GM12878 (cell line): ENCODE results near the gene ATP6V1A. TPM values are rescaled to one million over a fixed set of nuclear protein-coding genes. Genes with fewer than 3 reads are reported as not detected.

Experiments used
- ATAC-seq: fragments of 200-7000 bp; cut with Tn5 transposase; 3 replicates; pipeline ENCODE4 v1.9.1; 2020; ENCODE audit warnings: mild to moderate bottlenecking, moderate library complexity
- BruUV-seq: library from RNA; stranded (reverse); fragments of 400-500 nt; replicated peaks from 2 replicates; lab custom pipeline; 2021; lab: Mats Ljungman, UMichigan
- CTCF ChIA-PET: fragments of 300-600 bp; sonication (Branson Sonifier 250); formaldehyde crosslinking; extraction: SDS; loops from one replicate; lab custom pipeline; 2021; ENCODE audit warnings: inconsistent platforms; lab: Yijun Ruan, JAX
- POLR2A ChIA-PET: fragments of 350-600 bp; formaldehyde crosslinking; extraction: SDS; loops from one replicate; lab custom pipeline; 2021; ENCODE audit warnings: inconsistent platforms; lab: Charles Lee
- RAD21 ChIA-PET: fragments of 300-600 bp; sonication (Branson Sonifier 250); formaldehyde crosslinking; loops from one replicate; lab custom pipeline; 2023; ENCODE audit warnings: antibody characterized with exemption; ENCODE audit not compliant: unreplicated experiment; lab: Charles Lee
- SMC1A ChIA-PET: fragments of 300-600 bp; sonication (Branson Sonifier 250); formaldehyde crosslinking; loops from one replicate; lab custom pipeline; 2023; ENCODE audit not compliant: unreplicated experiment, uncharacterized antibody; lab: Charles Lee
- DNase-seq: peaks from one replicate; pipeline ENCODE4 v3.0.0-alpha.2; 2011; ENCODE audit warnings: low read depth, low spot score
- FAIRE-seq: peaks from 3 replicates; lab custom pipeline; 2011; peaks lifted over from hg19 to GRCh38; lab: Jason Lieb, UNC
- H2AFZ ChIP-seq: 2 replicates; pipeline ENCODE4 v1.6.0; 2011; ENCODE audit warnings: low read depth, low read length, control low read depth; ENCODE audit not compliant: control insufficient read depth
- H3K27ac ChIP-seq: 2 replicates; pipeline ENCODE4 v1.5.1; 2011; ENCODE audit warnings: control low read depth; ENCODE audit not compliant: control insufficient read depth, insufficient read depth
- H3K27me3 ChIP-seq, 2 experiments: replicated peaks in 1 of 2; 2 replicates each; pipeline versions ENCODE4 v1.6.0 to v1.6.1; 2011; ENCODE audit warnings: low read length in 1 of 2; ENCODE audit not compliant: control insufficient read depth in 2 of 2, insufficient read depth in 2 of 2
- H3K36me3 ChIP-seq, 2 experiments: 2 replicates each; pipeline ENCODE4 v1.5.1; 2011; ENCODE audit warnings: low read length in 1 of 2; ENCODE audit not compliant: control insufficient read depth in 2 of 2, insufficient read depth in 2 of 2
- H3K4me1 ChIP-seq: 2 replicates; pipeline ENCODE4 v1.6.1; 2011; ENCODE audit warnings: mild to moderate bottlenecking, low read length, moderate library complexity, mixed read lengths; ENCODE audit not compliant: control insufficient read depth, insufficient read depth
- H3K4me2 ChIP-seq: 2 replicates; pipeline ENCODE4 v1.6.0; 2011; ENCODE audit warnings: control low read depth; ENCODE audit not compliant: control insufficient read depth, insufficient read depth
- H3K4me3 ChIP-seq: fragments of 200-600 bp; sonication (generic); 2 replicates; pipeline ENCODE4 v1.5.1; 2016
- H3K79me2 ChIP-seq: 2 replicates; pipeline ENCODE4 v1.6.0; 2011; ENCODE audit warnings: low read length; ENCODE audit not compliant: control insufficient read depth, insufficient read depth
- H3K9ac ChIP-seq: 2 replicates; pipeline ENCODE4 v1.8.0; 2011; ENCODE audit warnings: low read length, control low read depth, mixed read lengths; ENCODE audit not compliant: control insufficient read depth, insufficient read depth
- H3K9me3 ChIP-seq: replicated peaks from 3 replicates; pipeline ENCODE4 v1.5.1; 2011; ENCODE audit warnings: mild to moderate bottlenecking, low read length; ENCODE audit not compliant: control insufficient read depth, insufficient read depth
- H4K20me1 ChIP-seq: 2 replicates; pipeline ENCODE4 v1.6.0; 2011; ENCODE audit not compliant: control insufficient read depth, insufficient read depth
- ATF3 ChIP-seq: IDR thresholded peaks from 2 replicates; pipeline ENCODE4 v1.6.1; 2011; ENCODE audit warnings: low read depth, mild to moderate bottlenecking, low read length, moderate library complexity, borderline replicate concordance; ENCODE audit errors: extremely low read depth
- BHLHE40 ChIP-seq, 2 experiments: fragments of 450-650 bp in 1 of 2; IDR thresholded peaks; 2 replicates each; pipeline ENCODE4 v1.6.1; 2011 to 2017; ENCODE audit warnings: low read depth in 2 of 2, borderline replicate concordance in 1 of 2, improper control_type of control experiment in 1 of 2, low read length in 1 of 2, mild to moderate bottlenecking in 1 of 2
- CBFB ChIP-seq: IDR thresholded peaks from 2 replicates; pipeline ENCODE4 v1.6.1; 2016; ENCODE audit warnings: antibody characterized with exemption, low read depth
- CBX5 ChIP-seq: sonication (generic); IDR thresholded peaks from 2 replicates; pipeline ENCODE4 v1.6.1; 2016; ENCODE audit warnings: low read depth, moderate library complexity, mild to moderate bottlenecking, inconsistent platforms
- CREB1 ChIP-seq: IDR thresholded peaks from 2 replicates; pipeline ENCODE4 v1.6.1; 2012; ENCODE audit warnings: low read depth, mild to moderate bottlenecking, inconsistent platforms
- E2F4 ChIP-seq: IDR thresholded peaks from 2 replicates; pipeline ENCODE4 v1.6.1; 2012; ENCODE audit warnings: low read depth, low read length, improper control_type of control experiment
- HDAC6 ChIP-seq: fragments of 200-600 bp; sonication (generic); IDR thresholded peaks from one replicate; pipeline ENCODE4 v1.8.0; 2017; ENCODE audit warnings: antibody characterized with exemption; ENCODE audit not compliant: unreplicated experiment
- IKZF1 ChIP-seq: fragments of 450-650 bp; conservative IDR thresholded peaks from 2 replicates; pipeline ENCODE4 v1.6.1; 2017; ENCODE audit warnings: antibody characterized with exemption, mild to moderate bottlenecking
- KDM1A ChIP-seq: fragments of 200-600 bp; sonication (generic); IDR thresholded peaks from 2 replicates; pipeline ENCODE4 v1.6.1; 2016; ENCODE audit warnings: borderline replicate concordance
- NR2C1 ChIP-seq: fragments of 450-650 bp; IDR thresholded peaks from 2 replicates; pipeline ENCODE4 v1.6.1; 2017; ENCODE audit warnings: antibody characterized with exemption, mild to moderate bottlenecking, moderate library complexity
- PML ChIP-seq: IDR thresholded peaks from 2 replicates; pipeline ENCODE4 v1.6.1; 2012; ENCODE audit warnings: low read length, inconsistent platforms
- SREBF2 ChIP-seq: IDR thresholded peaks from 2 replicates; pipeline ENCODE4 v1.6.1; 2012; ENCODE audit warnings: mild to moderate bottlenecking, low read length
- STAT1 ChIP-seq: fragments of 450-650 bp; conservative IDR thresholded peaks from 2 replicates; pipeline ENCODE4 v1.6.1; 2014; ENCODE audit warnings: antibody characterized with exemption, mild to moderate bottlenecking
- ZNF592 ChIP-seq: fragments of 450-650 bp; IDR thresholded peaks from 2 replicates; pipeline ENCODE4 v1.6.1; 2017; ENCODE audit warnings: mild to moderate bottlenecking, moderate library complexity
- ZNF687 ChIP-seq: fragments of 450-650 bp; IDR thresholded peaks from 2 replicates; pipeline ENCODE4 v1.6.1; 2017; ENCODE audit warnings: mild to moderate bottlenecking, moderate library complexity
- ZZZ3 ChIP-seq: IDR thresholded peaks from 2 replicates; pipeline ENCODE4 v1.6.1; 2011; ENCODE audit warnings: low read depth; ENCODE audit not compliant: control insufficient read depth, insufficient read length
- in situ Hi-C: fragments of 300-500 bp; cut with MboI; formaldehyde crosslinking; loops from 9 replicates; pipeline ENCODE4 v1.14.3; 2018; ENCODE audit warnings: mixed read lengths
- intact Hi-C: fragments of 100-400 bp; cut with micrococcal nuclease; formaldehyde crosslinking; loops from one replicate; pipeline ENCODE4 v1.14.2; 2022; ENCODE audit not compliant: unreplicated experiment
- polyA plus RNA-seq, 11 experiments: library from polyadenylated mRNA; depleted of rRNA in 4 of 11; unstranded in 6 of 11; stranded (reverse) in 5 of 11; fragments of >200 nt; fragmentation: Nextera tagmentation in 4 of 11; fragmentation: Illumina TruSeq in 1 of 11; extraction: Ambion mirVana in 4 of 11; extraction: Trizol in 1 of 11; gene quantifications; 1 replicate in 1 of 11; 2 replicates in 10 of 11; pipeline versions ENCODE4 v1.2.1 to v1.2.3, GENCODE V29; 2011 to 2016; ENCODE audit warnings: inconsistent platforms in 2 of 11, missing spikeins in 2 of 11, low read depth in 1 of 11
- total RNA-seq, 4 experiments: library from RNA; depleted of rRNA in 3 of 4; stranded (reverse); fragments of >200 nt in 3 of 4; fragmentation: Illumina TruSeq in 1 of 4; extraction: Trizol in 1 of 4; gene quantifications; 2 replicates each; pipeline versions ENCODE4 v1.2.1 to v1.2.3, GENCODE V29; 2013 to 2021

Gene ATP6V1A
- total and polyA plus RNA-seq, 10 of the 15 experiments (the other 5 are each of a cell fraction or from before 2014, with no cell fraction given) = 22.4 to 65.8 (median 47.7) TPM

- Histone ChIP-seq H3K79me2 (no peaks in the 10 kb centered on the region), H3K4me3 (no peak overlapping the region), H2AFZ (no peak overlapping the region), H3K9me3 (no peaks in the 10 kb centered on the region), H3K4me1 (peaks cover 29% of the 10 kb centered on the region), H3K27ac (no peak overlapping the region), H3K27me3 (no peaks in the 10 kb centered on the region), H3K36me3 (no peaks in the 10 kb centered on the region), H4K20me1 (no peaks in the 10 kb centered on the region), H3K9ac (no peak overlapping the region), H3K4me2 (no peak overlapping the region)
- intact Hi-C loops (loop anchor here (10.0 kb wide), 1 partner anchor 300 kb away; the partner anchor contains the start of gene SIDT1), in situ Hi-C loops (no loop called here)
- ATAC-seq (no peak), FAIRE-seq (no peak), DNase-seq (no peak)
- POLR2A ChIA-PET = interaction anchor here (0.7 to 1.2 kb wide), 4 partner anchors 18 to 89 kb away, joined by 3 to 12 read pairs (median 3); partner anchors contain the start of genes ATP6V1A and NAA50
- SMC1A ChIA-PET = interaction anchor here (0.6 to 2.5 kb wide), 11 partner anchors 9 to 201 kb away, joined by 3 to 16 read pairs (median 4); no protein-coding TSS in a partner anchor
- RAD21 ChIA-PET = interaction anchor here (0.7 to 2.8 kb wide), 3 partner anchors 10 to 84 kb away, joined by 3 to 15 read pairs (median 3); no protein-coding TSS in a partner anchor
- no TSS peak for BruUV-seq
- CTCF ChIA-PET = interaction anchor here (0.6 to 3.7 kb wide), 9 partner anchors 10 to 581 kb away, joined by 3 to 17 read pairs (median 5); no protein-coding TSS in a partner anchor
- TF ChIP-seq BHLHE40 (IDR thresholded peaks at IDR 0.05; ENCODE audit: borderline replicate concordance in 1 of 2, low read depth in 2 of 2, low read length in 1 of 2) (no peak), STAT1 (no peak), CREB1 (no peak), HDAC6 (no peak), PML (no peak), NR2C1 (no peak), ZNF687 (no peak), IKZF1 (no peak), CBFB (no peak), SREBF2 (no peak), E2F4 (no peak), ATF3 (no peak), ZZZ3 (no peak), CBX5 (no peak), ZNF592 (no peak), KDM1A (no peak)
Observed at GRCh38 chr3:113834983-113835382, 88.1 kb downstream of the ATP6V1A start.
